IPS-20b (cell line): ENCODE measurements around the gene PHC1.

Source experiments
- H3K27ac ChIP-seq: one replicate; pipeline ENCODE4 v1.5.1; 2013; ENCODE audit warnings: low read length
- H3K27me3 ChIP-seq: 2 replicates; pipeline ENCODE4 v1.6.1; 2013; ENCODE audit warnings: mild to moderate bottlenecking, low read length, inconsistent platforms; ENCODE audit not compliant: insufficient read depth
- H3K36me3 ChIP-seq: 2 replicates; pipeline ENCODE4 v1.6.1; 2013; ENCODE audit warnings: low read depth, mild to moderate bottlenecking, inconsistent platforms, low read length, moderate library complexity; ENCODE audit not compliant: insufficient read depth
- H3K4me1 ChIP-seq: 2 replicates; pipeline ENCODE4 v1.6.1; 2013; ENCODE audit warnings: mild to moderate bottlenecking, control low read depth, inconsistent platforms, low read length, moderate library complexity; ENCODE audit not compliant: insufficient read depth
- H3K4me3 ChIP-seq: 2 replicates; pipeline ENCODE4 v1.5.1; 2013; ENCODE audit warnings: mild to moderate bottlenecking, low read length, inconsistent platforms
- H3K9ac ChIP-seq: 2 replicates; pipeline ENCODE4 v1.6.1; 2013; ENCODE audit warnings: low read depth, mild to moderate bottlenecking, inconsistent platforms, low read length, moderate library complexity
- H3K9me3 ChIP-seq: 2 replicates; pipeline ENCODE4 v1.6.1; 2013; ENCODE audit warnings: mild to moderate bottlenecking, low read depth, low read length, inconsistent platforms; ENCODE audit not compliant: insufficient read depth

PHC1 gene

DNA sequence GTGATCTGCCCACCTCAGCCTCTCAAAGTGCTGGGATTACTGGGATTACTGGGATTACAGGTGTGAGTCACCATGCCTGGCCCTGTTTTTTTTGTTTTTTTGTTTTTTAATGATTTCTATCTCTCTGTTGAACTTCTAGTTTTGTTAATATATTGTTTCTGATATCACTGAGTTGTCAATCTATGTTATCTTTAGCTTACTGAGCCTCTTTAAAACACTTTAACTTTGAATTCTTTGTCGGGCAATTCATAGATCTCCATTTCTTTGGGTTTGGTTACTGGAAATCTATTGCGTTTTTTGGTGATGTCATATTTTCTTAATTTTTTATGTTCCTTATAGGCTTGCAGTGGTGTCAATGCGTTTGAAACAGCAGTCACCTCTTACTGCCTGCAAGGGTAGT is 65.8 kb downstream of the PHC1 start:
- H3K27ac ChIP-seq = no peak overlapping the region
- no peaks in the 10 kb centered on the region for H3K36me3 ChIP-seq
- H3K4me1 ChIP-seq = no peaks in the 10 kb centered on the region
- H3K9ac ChIP-seq = no peak overlapping the region
- H3K4me3 ChIP-seq = no peak overlapping the region
- H3K27me3 ChIP-seq = no peaks in the 10 kb centered on the region
- no peaks in the 10 kb centered on the region for H3K9me3 ChIP-seq

- no peaks in the 10 kb centered on the region for H3K4me1 ChIP-seq
- no peaks in the 10 kb centered on the region for H3K27me3 ChIP-seq
- H3K27ac ChIP-seq = no peak overlapping the region
- H3K9ac ChIP-seq = no peak overlapping the region
- no peaks in the 10 kb centered on the region for H3K9me3 ChIP-seq
- no peaks in the 10 kb centered on the region for H3K36me3 ChIP-seq
- no peak overlapping the region for H3K4me3 ChIP-seq
Observed at GRCh38 chr12:8985213-8985754, 71.0 kb downstream of the PHC1 start.

DNA sequence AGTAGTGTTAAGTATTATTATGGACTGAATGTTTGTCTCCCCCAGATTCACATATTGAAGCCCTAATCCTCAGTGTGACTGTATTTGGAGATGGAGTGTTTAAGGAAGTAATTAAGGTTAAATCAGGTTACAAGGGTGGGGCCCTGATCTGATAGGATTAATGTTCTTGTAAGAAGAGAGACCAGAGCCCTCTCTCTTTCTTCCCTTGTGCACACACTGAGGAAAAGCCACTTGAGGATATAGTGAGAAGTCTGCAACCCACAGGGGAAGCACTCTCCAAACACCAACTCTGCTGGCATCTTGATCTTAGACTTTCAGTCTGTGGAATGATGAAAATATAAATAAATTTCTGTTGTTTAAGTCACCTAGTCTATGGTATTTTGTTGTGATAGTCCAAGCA is 72.9 kb downstream of the PHC1 start:
- H3K9ac ChIP-seq = no peak overlapping the region
- no peak overlapping the region for H3K4me3 ChIP-seq
- no peaks in the 10 kb centered on the region for H3K36me3 ChIP-seq
- H3K27me3 ChIP-seq = no peaks in the 10 kb centered on the region
- H3K9me3 ChIP-seq = no peaks in the 10 kb centered on the region
- H3K27ac ChIP-seq = no peak overlapping the region
- no peaks in the 10 kb centered on the region for H3K4me1 ChIP-seq

GRCh38 chr12:8987685-8988084 is 73.4 kb downstream of the PHC1 start:
- no peaks in the 10 kb centered on the region for H3K4me1 ChIP-seq
- H3K9me3 ChIP-seq = no peaks in the 10 kb centered on the region
- no peak overlapping the region for H3K4me3 ChIP-seq
- no peak overlapping the region for H3K27ac ChIP-seq
- no peaks in the 10 kb centered on the region for H3K27me3 ChIP-seq
- H3K36me3 ChIP-seq = no peaks in the 10 kb centered on the region
- H3K9ac ChIP-seq = no peak overlapping the region

GRCh38 chr12:8989413-8989812 is 75.1 kb downstream of the PHC1 start, which contains the start of gene KLRG1:
Gene KLRG1, plus strand, starts transcription at chr12:8989546. Its CDS starts 90 bp downstream, at chr12:8989636.
- H3K4me3 ChIP-seq = no peak within 1 kb of the TSS
- H3K9ac ChIP-seq = no peak within 1 kb of the TSS
- H3K36me3 ChIP-seq = no peaks in the 10 kb centered on the region
- no peaks in the 10 kb centered on the region for H3K4me1 ChIP-seq
- no peak within 1 kb of the TSS for H3K27ac ChIP-seq
- H3K27me3 ChIP-seq = no peaks in the 10 kb centered on the region
- H3K9me3 ChIP-seq = no peaks in the 10 kb centered on the region
